ENCODE data around the gene GAD1.

Gene GAD1

DNA sequence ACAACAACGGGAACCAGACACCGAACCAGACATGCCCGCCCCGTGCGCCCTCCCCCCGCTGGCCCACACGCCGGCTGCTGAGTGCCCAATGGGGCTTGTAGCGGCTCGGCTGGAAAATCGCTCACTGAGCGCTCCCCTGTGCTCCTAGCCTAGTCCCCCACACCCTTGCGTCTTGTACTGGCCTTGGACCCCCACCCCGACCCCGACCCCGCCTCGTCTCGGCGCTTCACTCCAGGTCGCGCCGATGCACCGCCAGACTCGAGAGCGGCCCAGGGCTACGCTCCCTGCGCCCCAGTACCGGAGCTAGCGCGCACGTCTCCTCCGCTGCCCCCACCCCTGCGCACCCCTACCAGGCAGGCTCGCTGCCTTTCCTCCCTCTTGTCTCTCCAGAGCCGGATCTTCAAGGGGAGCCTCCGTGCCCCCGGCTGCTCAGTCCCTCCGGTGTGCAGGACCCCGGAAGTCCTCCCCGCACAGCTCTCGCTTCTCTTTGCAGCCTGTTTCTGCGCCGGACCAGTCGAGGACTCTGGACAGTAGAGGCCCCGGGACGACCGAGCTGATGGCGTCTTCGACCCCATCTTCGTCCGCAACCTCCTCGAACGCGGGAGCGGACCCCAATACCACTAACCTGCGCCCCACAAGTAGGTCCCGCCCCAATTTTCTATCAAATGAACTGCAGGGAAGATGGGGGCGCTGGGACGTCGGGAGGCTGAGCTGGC lies 1.5 kb downstream of the GAD1 start:
- no peak for DNase-seq (ENCODE audit: low read depth)

DNA sequence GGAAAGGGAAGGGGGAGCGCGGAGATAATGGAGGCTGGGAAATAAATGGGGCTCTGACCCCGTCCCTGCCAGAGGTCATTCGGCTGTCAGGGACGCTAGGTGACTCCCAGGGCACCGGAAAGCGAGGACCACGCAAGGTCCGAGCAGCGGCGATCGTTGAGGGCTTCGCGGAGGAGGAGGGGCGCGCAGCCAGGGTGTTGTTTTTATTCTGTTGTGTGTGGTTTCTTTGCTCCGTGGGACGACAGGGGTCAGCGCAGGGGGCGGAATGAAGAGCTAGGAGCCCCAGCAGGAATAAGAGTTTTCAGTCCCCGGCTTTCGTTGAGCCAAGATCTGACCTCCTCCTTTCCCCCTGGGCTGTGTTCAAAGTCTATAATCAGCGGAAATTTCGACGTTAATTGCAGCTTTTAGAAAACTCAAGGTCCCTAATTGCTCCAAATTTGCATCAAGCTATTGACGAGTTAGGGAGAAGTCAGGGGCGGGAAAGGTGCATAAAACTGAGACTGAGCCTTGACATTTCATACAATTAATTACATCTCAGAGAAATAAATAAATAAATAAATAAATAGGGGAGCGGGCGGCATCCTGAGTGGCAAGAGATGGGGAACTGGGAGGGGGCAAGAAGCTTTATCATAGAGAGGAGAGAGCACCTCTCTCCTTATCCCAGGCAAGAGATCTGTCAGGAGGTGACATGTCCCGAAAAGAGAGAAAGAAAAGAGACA lies 2.2 kb downstream of the GAD1 start:
- no peak for DNase-seq (ENCODE audit: low read depth)

DNA sequence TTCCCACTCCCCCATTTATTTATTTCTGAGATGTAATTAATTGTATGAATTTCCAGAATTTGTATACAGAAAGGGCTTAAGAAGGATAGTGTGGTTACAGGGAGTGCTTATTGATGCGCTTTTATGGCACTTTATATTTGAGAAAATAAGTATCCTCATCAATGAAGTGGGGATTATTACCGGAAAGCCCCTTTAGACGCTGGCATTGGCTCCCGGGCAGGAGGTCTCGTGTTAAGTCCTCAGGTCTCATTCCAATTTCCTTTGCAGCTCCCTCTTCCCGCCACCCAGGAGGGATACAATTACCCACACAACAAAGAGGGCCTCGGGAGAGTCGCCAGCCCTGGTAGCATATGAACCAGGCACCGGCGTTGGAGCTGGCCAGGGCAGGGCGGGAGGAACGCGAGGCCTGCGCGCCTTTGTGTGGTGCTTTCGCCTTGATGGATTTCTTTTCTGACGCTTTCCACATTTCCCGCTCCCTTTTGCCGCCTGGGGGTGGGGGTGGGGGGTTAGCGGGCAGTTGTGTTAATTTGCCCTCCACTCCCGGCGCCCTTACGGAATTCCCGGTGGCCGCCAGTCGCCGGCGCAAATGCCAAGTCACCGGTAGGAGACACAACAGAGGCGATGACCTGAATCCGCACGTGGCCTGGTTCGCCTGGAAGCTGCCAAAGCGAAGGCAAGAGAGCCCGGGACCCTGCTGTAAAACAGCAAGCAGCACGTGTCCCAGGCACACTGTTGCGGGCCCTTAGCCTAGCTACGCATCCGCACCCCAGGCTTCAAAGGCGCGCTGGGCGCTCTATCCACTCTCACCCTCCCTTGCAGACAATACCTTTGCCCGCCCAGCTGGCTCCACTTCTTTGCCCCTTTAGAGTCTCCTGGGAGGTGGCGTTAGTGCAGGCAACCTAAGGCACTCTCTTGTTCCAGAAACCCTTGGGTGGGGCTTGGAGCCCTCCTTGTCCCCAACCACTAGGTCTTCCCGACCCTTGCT lies 3.3 kb downstream of the GAD1 start:
- DNase-seq (ENCODE audit: low read depth), result no peak

DNA sequence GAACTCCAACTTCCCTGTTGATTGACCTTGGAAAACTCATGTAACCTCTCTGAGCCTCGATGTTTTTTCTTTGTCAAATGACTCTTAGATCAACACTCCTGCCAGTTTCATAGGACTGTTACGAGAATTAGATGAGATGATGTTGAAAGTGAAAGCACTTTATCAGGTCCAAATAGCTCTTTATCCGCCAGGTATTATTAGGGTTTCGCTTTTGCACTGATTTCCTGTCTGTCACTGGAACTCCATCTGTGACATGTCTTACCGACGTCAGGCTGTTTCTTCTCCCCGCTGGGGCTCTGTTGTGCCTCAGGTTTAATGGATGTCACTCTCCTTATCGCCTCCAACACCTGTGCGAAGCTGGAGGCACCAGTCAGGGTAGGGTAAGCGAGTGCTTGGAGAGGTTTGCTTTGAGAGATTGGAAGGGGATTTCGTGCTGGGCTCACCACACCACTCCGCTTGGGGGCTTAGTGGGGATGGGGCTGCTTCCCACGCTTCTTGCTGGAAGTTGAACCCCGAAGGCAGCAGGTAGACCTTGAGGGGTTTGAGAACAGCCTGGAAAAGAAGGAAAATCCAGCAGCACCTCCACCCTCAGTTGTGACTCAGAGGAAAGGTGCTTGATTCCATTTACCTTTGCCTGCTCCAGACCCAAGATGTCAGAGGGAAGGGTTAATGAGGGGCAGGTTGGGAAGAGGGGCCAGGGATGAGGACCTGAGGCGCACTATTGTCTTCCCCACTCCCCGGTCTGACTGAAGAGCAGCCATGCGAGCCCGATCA lies 4.3 kb downstream of the GAD1 start:
- DNase-seq (ENCODE audit: low read depth), result no peak

DNA sequence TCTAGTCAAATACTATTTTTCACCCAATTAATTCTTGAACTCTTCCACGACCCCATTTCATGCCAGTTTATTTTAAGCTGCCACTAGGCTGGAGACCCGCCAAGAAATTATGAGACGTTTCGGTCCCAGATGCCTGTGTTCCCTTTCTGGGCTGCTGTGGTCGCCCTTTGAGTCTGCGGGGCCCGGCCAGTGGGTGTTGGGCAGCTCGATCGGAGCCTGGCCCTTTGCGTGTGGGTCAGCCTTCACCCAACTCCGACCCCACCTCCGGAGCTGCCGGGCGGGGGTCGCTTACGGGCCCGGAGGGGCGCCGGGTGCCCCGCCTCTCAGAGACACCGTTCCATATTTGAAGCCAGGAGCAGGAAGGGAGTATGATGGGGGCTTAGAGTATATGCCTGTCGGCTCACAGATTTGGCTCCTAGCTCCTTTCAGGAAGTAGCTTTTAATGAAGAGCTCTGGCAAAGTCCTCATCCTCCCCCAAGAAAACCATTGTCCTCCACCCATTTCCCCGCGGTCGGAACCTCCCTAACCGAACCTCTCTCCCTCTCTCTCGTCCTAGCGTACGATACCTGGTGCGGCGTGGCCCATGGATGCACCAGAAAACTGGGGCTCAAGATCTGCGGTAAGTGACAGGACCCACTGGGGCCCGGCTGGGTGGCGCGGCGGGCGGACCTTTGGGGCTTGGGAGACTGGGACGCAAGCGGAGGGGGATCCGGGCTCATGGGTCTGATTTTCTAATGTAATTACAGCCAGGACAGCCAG lies 5.0 kb downstream of the GAD1 start:
- DNase-seq (ENCODE audit: low read depth), result no peak

DNA sequence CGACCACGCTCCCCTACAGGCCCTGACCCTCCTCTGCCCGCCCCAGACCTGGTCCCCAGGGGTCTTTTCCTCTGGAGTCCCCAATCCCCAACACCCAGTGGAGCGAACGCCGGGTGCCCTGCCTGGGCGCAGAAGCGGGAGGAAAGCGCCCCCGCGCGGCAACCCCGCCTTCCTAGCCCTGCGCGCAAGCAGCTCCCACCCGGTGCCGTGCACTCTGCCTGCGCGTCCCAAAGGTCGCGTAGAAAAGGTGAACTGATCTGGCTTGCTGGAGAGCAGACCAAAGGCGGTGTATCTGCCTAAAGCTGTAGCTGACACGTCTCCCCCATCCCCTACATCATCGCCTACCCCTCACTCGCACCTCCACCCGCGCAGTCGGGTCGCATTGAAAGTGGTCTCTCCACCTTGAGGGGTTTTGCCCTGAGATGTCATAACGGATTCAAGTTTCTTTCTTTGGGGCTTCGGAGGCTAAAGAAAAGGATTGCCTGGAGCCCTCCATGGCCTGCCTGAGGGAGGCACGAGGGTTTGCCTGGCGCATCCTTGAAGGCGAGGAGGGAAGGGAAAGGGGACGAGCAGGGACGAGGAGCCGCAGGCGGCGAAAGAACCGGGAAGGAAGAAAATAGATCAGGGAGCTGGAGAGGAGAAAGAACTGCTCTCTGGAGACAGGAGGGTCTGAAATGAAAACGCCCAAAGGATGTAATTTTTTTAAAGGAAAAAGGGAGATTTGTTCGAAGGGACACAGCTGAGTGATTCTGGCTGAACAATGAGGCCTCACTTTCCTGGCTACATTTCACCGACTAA lies 5.8 kb downstream of the GAD1 start:
- DNase-seq (ENCODE audit: low read depth), result no peak

DNA sequence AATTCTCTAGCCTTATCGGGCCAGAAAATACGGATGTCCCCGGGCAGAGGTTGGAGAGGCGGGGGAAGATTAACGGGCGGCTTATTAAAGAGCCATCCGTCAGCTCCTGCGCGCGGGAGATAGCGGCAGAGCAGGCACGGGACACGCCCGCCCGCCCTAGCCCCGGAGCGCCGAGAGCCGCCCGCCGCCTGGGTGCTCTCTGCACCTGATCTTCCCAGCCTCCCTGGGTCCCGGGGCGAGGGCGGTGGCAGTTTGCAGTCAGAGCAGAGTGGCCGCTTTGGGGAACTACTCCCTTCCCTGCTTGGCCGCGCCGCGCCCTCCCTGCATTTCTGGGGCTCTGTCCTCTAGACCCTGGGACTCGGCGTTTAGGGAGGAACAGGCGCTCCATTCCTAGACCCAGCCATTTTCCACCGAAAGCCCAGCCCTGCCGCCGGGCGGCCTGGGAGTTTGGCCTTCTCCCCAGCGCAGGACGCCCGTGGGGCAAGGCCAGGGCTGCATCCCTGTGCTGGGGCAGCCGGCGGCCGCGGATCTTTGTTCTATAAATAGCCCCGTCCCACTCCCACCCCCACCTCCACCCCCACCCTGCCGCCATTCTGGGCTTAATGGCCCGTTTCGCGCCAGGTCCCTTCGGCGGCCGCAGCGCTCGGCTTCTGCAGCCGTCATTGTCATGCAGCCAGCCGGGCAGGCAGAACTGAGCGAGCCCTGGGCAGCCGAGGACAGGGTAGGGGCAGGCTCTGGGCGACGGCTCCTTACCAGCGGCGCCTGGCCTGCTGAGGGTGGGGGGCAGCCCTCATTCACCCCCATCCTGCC lies 6.6 kb downstream of the GAD1 start:
- DNase-seq (ENCODE audit: low read depth), result no peak

DNA sequence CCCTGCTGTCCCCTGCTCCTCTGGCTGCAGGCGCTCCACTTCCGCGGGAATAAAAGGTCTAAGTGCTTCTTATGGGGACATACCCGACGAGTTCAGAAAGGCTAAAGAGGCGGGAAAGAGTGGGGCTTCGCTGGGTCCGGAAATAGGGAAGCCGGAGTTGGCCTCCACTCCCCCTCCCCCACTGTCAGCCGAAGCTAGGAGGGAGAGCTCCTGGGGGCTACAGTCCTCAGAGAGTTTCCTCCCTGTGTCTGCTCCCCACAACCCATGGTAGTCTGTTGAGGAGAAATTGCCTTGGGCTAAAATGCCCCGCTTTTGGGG lies 7.2 kb downstream of the GAD1 start:
- DNase-seq (ENCODE audit: low read depth), result no peak

DNA sequence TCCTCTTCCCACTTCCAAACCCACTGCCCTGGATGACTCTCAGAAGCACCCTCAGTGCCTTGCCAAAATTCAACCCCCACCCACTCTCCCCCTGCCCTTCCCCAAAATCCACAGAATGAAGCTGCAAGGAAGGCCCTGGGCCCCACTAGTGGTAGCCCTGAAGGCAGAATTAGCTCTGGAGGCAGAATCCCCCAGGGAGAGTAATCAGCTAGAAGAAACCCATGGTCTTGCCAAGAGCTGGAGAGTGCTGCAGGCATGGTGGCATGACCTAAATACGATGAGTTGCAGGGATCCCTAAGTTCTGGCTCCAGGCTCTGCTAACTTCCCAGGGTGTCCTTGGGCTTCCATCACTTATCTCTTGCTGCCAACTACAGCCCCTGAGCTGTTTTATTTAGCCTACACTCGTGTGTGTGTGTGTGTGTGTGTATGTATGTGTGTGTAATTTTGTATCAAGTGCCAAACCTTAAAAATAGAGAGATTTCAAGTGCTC lies 7.9 kb downstream of the GAD1 start:
- no peak for DNase-seq (ENCODE audit: low read depth)

DNA sequence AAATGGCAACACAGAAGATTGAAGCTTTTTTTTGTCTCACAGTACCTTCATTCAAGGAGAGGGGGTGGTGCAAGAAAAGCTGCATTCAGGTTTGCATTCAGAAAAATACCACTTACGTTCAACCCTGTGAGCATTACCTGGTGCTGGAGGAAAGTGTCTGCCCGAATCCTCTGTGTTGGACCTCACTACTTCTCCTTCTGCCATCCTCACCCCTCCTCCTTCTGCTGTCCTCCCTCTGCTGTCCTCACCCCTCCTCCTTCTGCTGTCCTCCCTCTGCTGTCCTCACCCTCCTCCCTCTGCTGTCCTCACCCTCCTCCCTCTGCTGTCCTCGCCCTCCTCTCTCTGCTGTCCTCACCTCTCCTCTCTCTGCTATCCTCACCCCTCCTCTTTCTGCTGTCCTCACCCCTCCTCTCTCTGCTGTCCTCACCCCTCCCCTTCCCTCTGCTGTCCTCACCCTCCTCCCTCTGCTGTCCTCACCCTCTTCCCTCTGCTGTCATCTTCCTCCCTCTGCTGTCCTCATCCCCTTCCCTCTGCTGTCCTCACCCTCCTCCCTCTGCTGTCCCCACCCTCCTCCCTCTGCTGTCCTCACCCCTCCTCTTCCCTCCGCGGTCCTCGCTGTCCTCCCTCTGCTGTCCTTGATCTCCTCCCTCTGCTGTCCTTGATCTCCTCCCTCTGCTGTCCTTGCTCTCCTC lies 11.3 kb downstream of the GAD1 start:
- DNase-seq (ENCODE audit: low read depth), result no peak

DNA sequence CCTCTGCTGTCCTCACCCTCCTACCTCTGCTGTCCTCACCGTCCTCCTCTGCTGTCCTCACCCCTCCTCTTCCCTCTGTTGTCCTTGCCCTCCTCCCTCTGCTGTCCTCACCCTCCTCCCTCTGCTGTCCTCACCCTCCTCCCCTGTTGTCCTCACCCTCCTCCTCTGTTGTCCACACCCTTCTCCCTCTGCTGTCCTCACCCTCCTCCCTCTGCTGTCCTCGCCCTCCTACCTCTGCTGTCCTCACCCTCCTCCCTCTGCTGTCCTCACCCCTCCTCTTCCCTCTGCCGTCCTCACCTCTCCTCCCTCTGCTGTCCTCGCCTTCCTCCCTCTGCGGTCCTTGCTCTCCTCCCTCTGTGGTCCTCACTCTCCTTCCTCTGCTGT lies 11.8 kb downstream of the GAD1 start:
- no peak for DNase-seq (ENCODE audit: low read depth)

DNA sequence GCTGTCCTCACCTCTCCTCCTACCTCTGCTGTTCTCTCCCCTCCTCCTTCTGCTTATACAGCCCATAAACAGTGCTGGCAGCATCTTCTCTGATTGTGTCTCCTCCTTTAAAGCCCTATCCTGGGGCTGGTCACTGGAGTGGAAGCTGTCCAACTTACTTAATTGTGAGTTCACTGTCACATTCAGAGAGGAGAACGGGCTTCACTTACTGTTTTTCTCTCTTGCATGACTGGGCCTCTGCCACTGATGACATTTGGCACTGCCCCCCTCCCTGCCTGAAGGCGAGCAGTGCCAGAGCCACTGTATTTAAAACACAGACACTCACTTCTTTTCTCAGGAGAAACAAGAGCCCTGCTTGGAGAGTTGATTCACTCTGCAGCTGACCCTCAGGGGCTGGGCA lies 12.3 kb downstream of the GAD1 start:
- no peak for DNase-seq (ENCODE audit: low read depth)

DNA sequence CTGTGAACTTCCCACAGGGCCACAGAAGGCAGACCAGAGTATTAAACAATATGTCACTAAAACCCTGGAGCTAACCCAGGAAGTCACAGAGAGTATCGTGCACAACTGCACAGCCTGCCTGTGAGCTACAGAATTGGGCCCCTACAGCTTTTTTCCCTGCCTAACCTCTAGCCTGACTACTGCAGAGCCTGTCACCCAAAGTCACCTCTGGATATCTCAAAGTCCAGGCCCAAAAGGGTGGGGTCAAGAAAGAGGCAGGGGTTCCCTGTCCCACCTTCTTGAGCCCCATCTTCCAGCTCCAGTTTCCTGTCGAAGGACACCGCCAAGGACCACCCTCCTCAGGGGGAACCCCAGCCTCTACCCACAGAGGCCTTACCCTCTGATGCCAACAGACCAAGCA lies 13.5 kb downstream of the GAD1 start:
- no peak for DNase-seq (ENCODE audit: low read depth)

DNA sequence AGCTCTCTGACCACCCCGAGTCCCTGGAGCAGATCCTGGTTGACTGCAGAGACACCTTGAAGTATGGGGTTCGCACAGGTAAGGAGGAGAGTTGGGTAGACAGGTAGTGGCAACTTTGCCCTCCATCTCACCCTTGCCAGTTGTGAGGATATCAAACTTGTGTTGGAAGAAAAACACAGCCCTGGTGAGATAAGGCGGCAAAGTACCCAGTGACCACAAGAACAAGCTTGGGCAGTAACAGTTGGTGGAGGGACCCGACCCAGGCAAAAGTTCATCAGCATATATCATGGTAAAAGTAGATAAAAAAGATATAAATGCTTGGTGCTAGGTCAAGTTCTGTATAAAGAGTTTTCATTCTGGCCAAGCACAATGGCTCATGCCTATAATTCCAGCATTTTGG lies 14.4 kb downstream of the GAD1 start:
- DNase-seq (ENCODE audit: low read depth), result no peak

DNA sequence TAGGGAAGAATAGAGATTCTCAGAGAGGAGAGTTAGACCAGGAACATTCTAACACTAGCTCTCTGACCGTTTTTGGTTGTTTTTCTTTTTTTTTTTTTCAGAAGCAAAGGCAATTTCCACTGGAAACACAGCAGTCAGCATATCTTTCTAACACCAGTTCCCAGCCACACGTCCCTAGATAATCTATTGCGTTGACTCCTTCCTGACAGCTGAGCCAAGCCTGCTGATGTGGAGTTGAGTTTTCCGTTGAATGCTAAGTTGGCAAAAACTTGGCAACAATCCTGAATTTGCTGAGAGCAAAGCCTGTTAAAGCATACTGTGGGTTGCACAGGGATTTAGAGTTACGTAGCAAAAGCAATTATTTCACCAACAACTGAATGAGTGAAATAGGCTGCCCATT lies 19.3 kb downstream of the GAD1 start:
- DNase-seq (ENCODE audit: low read depth), result no peak

DNA sequence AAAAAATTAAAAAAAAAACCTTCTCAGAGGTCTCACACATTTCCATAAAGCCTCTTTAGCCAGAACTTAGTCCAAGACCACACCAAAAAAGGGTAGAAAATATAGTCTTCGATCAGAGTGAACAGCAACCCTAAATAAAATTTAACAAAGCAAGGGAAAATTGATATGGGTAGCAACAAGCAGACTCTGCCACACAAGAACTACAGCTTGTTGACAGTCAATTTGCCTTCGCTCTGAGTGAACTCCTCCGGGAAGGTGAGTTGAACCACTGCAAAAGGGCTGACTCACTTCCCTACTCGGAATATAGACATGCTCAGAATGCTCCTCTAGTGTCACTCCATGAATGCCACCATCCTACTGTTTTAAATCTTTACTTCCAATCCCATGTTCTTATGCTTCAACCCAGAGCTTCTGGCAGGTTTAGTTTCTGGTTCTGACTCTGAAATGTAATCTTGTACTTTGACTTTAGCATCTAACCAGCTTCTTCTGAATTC lies 24.1 kb downstream of the GAD1 start:
- no peak for DNase-seq (ENCODE audit: low read depth)

DNA sequence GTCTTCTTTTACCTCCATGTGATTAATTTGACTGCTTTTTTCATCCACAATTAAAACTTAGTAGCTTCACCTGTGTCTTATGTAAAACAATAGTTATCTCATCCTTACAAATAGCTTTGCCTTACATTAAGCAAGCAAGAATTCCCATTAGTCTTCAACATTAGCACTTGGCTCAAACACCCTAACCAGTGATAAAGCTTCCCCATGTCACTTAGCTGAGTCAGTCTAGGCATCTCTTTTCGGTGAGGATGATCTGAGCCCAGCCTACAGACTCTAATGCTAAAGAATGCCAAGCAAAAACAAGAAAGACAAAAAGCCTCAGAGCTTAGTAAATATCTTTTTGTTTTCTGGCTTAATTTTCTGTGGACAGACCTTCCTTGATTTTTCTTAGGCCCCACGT lies 26.1 kb downstream of the GAD1 start:
- peak; percentile 71 for DNase-seq (ENCODE audit: low read depth)

DNA sequence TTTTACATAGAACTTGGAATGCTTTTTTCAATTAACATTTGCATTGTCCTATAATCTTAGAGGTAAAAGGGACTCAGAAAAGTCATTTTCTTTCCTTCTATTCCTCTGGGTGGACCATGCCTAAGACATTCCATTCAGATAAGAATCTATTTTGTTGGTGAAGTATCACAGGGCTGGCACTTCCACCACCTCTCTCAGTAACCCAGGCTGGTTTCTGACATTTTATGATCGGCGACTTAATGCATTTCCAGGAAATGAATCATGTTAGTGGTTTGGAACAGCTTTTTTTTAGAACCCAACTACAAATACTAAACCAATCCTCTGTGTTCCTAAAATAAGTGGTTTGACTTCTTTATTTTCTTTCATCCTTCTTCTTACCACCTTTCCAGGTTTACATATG lies 27.0 kb downstream of the GAD1 start:
- peak; percentile 62 for DNase-seq (ENCODE audit: low read depth)

DNA sequence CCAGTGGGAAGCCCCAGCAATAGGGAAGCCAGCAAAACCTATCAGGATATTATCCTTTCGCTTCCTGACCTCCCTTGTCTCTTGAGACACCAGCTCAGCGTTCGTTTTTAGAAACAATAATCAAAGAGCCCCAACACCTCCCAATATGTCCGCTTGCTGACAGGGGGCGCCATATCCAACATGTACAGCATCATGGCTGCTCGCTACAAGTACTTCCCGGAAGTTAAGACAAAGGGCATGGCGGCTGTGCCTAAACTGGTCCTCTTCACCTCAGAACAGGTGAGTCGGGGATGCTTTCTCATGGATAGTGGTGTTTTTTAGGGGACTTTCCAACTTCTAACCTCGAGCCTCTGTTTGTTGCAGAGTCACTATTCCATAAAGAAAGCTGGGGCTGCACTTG lies 28.7 kb downstream of the GAD1 start:
- no peak for DNase-seq (ENCODE audit: low read depth)

Data from GM04503 (cell line).